Ascending aorta (tissue), 2 donors: Measurements from ENCODE around the gene LDHAL6B. TPM values are rescaled to one million over a fixed set of nuclear protein-coding genes. Genes with fewer than 3 reads are reported as not detected.

Source experiments
- DNase-seq, 2 donors: peaks; one replicate each; pipeline ENCODE4 v3.0.0-alpha.2; 2019; ENCODE audit warnings: low spot score in 2 of 2
- H3K27ac ChIP-seq, 2 donors: fragments of 200-600 bp; sonication (generic); one replicate each; pipeline ENCODE4 v1.5.1; 2016 to 2017; ENCODE audit warnings: mild to moderate bottlenecking in 1 of 2
- H3K27me3 ChIP-seq: fragments of 200-600 bp; sonication (generic); one replicate; pipeline ENCODE4 v1.5.1; 2017
- H3K36me3 ChIP-seq, 2 donors: fragments of 200-600 bp; sonication (generic); one replicate each; pipeline ENCODE4 v1.5.1; 2016
- H3K4me1 ChIP-seq, 2 donors: fragments of 200-600 bp; sonication (generic); one replicate each; pipeline ENCODE4 v1.5.1; 2016 to 2017; ENCODE audit warnings: mild to moderate bottlenecking in 1 of 2
- H3K4me3 ChIP-seq, 2 donors: fragments of 200-600 bp; sonication (generic); one replicate each; pipeline ENCODE4 v1.5.1; 2016 to 2017; ENCODE audit warnings: mild to moderate bottlenecking in 1 of 2
- H3K9me3 ChIP-seq, 2 donors: fragments of 200-600 bp; sonication (generic); one replicate each; pipeline ENCODE4 v1.5.1; 2016
- CTCF ChIP-seq, 3 experiments: fragments of 200-600 bp in 2 of 3; fragments of 450-650 bp in 1 of 3; sonication (generic) in 2 of 3; IDR thresholded peaks; one replicate each; pipeline ENCODE4 v1.5.1; 2016 to 2019; ENCODE audit warnings: antibody characterized with exemption in 3 of 3, mild to moderate bottlenecking in 1 of 3, moderate library complexity in 1 of 3
- intact Hi-C: fragments of 100-400 bp; cut with DNase I; formaldehyde crosslinking; loops from one replicate; pipeline ENCODE4 v1.15.1; 2023
- total RNA-seq: library from RNA; depleted of rRNA; stranded (reverse); fragments of >200 nt; gene quantifications from one replicate; pipeline ENCODE4 v1.1.0, GENCODE V29; 2016

Gene LDHAL6B
- not detected for total RNA-seq

- H3K36me3 ChIP-seq, result peaks cover 69 to 92% of the 10 kb centered on the region in 2 donors
- TF ChIP-seq CTCF (IDR thresholded peaks at IDR 0.05), result no peak
- no peaks in the 10 kb centered on the region for H3K9me3 ChIP-seq
- no peak within 1 kb of the TSS for H3K4me3 ChIP-seq
- H3K27me3 ChIP-seq, result no peaks in the 10 kb centered on the region
- H3K4me1 ChIP-seq, result no peaks in the 10 kb centered on the region
- DNase-seq, result no peak
- H3K27ac ChIP-seq, result no peak within 1 kb of the TSS
- intact Hi-C loops, result no loop called here
Measured at GRCh38 chr15:59206623-59207183, at the start of gene LDHAL6B. TSS of gene LDHAL6B (plus strand) at chr15:59206843. CDS start at chr15:59206941, 98 bp downstream.

DNA sequence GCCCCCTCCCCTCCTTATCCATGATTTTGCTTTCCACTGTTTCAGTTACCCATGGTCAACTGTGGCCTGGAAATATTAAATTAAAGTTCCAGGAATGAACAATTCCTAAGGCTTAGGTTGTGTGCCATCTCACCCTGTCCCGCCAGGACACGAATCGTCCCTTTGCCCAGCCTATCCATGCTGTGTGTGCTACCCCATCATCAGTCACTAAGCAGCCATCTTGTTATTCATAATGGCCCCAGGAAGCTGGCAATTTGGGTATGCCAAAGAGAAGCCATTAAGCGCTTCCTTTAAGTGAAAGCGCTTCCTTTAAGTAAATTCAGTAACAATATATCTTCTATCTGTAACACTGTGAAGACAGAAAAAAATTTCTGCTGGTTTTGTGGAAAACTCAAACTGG lies 49.2 kb upstream of the LDHAL6B start:
- TF ChIP-seq CTCF (IDR thresholded peaks at IDR 0.05), result no peak
- Histone ChIP-seq H3K4me1 (no peaks in the 10 kb centered on the region), H3K27ac (no peak overlapping the region), H3K9me3 (no peaks in the 10 kb centered on the region), H3K36me3 (peaks cover 77 to 100% of the 10 kb centered on the region in 2 donors), H3K27me3 (no peaks in the 10 kb centered on the region), H3K4me3 (no peak overlapping the region)
- DNase-seq, result no peak
- intact Hi-C loops, result no loop called here

- TF ChIP-seq CTCF (IDR thresholded peaks at IDR 0.05), result no peak
- Histone ChIP-seq H3K9me3 (no peaks in the 10 kb centered on the region), H3K4me1 (no peaks in the 10 kb centered on the region), H3K4me3 (no peak overlapping the region), H3K27me3 (no peaks in the 10 kb centered on the region), H3K36me3 (peaks cover 75 to 100% of the 10 kb centered on the region in 2 donors), H3K27ac (no peak overlapping the region)
- DNase-seq, result no peak
- intact Hi-C loops, result no loop called here
Measured at GRCh38 chr15:59157840-59158700, 48.6 kb upstream of the LDHAL6B start.

DNA sequence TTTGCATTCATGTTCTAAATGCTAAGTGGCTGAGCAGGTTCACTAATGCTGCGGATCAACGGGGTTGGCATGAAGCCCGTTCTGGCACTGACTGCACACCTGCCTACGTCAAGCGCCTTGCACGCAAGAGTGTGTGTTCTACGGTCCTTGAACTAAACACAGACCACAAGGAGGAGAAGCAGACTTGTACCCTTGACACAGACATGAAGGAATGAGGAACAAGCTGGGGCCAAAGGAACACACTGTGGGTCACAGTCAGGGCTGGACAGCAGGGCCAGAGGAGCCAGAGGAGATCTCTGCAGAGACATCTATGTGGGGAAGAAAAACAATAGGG lies 48.0 kb upstream of the LDHAL6B start:
- no peaks in the 10 kb centered on the region for H3K9me3 ChIP-seq
- H3K36me3 ChIP-seq, result peaks cover 70 to 94% of the 10 kb centered on the region in 2 donors
- no peak for DNase-seq
- intact Hi-C loops, result no loop called here
- H3K4me3 ChIP-seq, result no peak overlapping the region
- no peaks in the 10 kb centered on the region for H3K4me1 ChIP-seq
- no peaks in the 10 kb centered on the region for H3K27me3 ChIP-seq
- TF ChIP-seq CTCF (IDR thresholded peaks at IDR 0.05), result no peak
- H3K27ac ChIP-seq, result no peak overlapping the region

- peaks cover 66 to 88% of the 10 kb centered on the region in 2 donors for H3K36me3 ChIP-seq
- no peaks in the 10 kb centered on the region for H3K4me1 ChIP-seq
- no peak overlapping the region for H3K4me3 ChIP-seq
- no peak for DNase-seq
- TF ChIP-seq CTCF (IDR thresholded peaks at IDR 0.05), result no peak
- H3K27me3 ChIP-seq, result no peaks in the 10 kb centered on the region
- H3K27ac ChIP-seq, result no peak overlapping the region
- no peaks in the 10 kb centered on the region for H3K9me3 ChIP-seq
- intact Hi-C loops, result no loop called here
Measured at GRCh38 chr15:59159210-59159609, 47.4 kb upstream of the LDHAL6B start.
